Bone marrow (tissue), 2 donors: Measurements from ENCODE around the gene CSTPP1.

Experiments used
- DNase-seq, 2 donors: peaks; one replicate each; lab custom pipeline; 2025; lab: John Stamatoyannopoulos, UW

CSTPP1 gene

DNA sequence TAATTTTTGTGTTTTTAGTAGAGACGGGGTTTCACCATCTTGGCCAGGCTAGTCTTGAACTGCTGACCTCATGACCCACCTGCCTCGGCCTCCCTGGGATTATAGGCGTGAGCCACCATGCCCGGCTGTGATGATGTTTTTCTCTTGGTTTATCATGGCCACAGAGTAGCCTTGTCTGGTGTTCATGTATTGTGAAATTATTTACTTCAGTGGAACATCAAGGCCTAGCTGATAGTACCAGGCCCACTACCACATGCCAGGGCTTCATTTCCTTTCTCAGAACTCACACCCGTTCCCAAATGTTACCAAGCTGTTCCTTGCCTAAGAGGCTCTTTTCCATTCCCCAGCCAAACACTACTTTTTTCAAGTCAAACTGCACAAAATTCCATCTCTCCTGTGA is 272.1 kb downstream of the CSTPP1 start:
- no peak for DNase-seq
